HG03064 (cell line): ENCODE results near the gene KRTAP4-6.
"Not testable (repeated sequence)": the region's sequence is repeated elsewhere in the genome, so short reads cannot be mapped to it uniquely, and the experiment has no call there.

Source experiments
- ATAC-seq: cut with Tn5 transposase; IDR thresholded peaks from one replicate; pipeline ENCODE4 v1.9.1; 2021; ENCODE audit warnings: low read depth; ENCODE audit not compliant: unreplicated experiment

Gene KRTAP4-6

DNA sequence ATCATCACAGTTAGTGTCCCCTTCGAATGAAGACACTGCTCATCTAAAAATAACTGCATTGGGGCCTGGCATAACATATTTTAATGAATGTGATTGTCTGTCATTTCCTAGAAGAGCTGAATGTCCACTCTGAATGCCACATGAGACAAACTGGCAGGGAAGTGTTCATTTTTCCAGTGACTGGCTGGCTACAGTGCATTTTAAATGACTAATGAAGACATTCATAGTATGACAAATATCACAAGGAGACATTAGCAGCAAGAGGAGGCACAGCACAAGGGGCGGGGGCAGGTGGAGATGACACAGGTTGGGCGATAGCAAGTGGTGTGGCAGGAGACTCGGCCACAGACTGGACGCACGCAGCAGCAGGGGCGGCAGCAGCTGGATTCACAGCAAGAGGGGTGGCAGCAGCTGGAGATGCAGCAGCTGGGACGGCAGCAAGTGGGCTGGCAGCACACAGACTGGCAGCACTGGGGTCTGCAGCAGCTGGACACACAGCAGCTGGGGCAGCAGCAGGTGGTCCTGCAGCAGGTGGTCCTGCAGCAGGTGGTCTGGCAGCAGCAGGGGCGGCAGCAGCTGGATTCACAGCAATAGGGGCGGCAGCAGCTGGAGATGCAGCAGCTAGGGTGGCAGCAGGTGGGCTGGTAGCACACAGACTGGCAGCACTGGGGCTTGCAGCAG, 8.8 kb upstream of the KRTAP4-6 start:
- ATAC-seq: not testable (repeated sequence)

DNA sequence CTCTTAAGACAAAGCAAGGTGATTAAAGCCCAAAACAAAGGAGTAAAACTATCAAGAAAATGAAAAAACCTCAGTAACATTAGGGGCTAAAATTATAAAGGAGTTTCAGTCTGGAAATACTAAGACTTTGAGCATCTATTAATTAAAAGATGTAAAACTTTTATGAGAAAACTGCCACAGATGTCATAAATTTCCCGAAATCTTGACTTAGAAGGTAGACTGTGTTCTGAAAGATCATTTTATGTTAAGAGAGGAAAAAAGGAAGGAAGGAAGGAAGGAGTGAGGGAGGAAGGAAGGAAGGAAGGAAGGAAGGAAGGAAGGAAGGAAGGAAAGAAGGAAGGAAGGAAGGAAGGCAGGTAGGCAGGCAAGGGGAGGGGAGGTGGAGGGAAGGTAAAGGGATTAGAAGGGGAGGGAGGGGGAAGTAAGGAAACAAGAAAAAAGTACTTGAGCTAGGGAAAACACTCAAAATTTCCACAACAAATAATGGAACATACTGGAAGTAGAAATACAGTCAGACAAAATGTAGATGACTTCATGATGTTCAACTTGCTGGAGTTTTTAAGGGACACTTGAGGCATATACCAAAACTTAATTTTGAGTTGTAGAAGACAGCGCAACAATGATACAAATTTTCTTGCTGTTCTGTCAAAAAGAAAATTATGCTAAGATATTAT, 7.3 kb upstream of the KRTAP4-6 start:
- no peak for ATAC-seq

DNA sequence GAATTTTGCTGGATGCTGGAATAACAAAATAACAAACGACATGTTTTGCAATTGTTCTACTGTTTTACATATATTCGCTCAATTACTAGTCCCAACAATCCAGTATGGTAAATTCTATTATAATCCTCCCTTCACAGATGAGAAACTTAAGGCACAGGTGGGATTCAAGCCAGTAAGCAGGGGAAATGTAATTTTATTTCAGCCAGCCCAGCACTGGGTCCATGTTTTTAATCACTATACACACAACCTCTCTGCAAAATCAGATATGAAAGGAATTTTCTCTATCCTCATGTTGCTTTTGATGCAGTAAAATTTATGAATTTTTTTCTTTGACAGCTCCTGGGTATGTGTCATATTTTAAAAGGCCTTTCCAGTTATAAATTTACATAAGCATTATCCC, 4.9 kb upstream of the KRTAP4-6 start:
- no peak for ATAC-seq

DNA sequence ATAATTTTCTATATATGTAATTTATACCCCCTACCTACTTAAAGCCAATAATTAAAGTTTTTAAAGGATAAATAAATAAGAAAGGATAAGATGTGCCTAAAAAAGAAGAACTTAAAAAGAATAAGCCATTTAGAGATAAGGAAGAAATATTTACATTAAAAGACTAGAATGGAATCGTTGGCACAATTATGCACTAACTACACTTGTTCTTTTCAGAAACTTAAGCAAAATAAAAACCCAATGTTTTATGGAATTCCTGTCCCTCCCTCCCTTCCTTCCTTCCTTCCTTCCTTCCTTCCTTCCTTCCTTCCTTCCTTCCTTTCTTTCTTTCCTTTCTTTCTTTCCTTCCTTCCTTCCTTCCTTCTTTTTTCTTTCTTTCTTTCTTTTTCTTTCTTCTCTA, 4.5 kb upstream of the KRTAP4-6 start:
- no peak for ATAC-seq

DNA sequence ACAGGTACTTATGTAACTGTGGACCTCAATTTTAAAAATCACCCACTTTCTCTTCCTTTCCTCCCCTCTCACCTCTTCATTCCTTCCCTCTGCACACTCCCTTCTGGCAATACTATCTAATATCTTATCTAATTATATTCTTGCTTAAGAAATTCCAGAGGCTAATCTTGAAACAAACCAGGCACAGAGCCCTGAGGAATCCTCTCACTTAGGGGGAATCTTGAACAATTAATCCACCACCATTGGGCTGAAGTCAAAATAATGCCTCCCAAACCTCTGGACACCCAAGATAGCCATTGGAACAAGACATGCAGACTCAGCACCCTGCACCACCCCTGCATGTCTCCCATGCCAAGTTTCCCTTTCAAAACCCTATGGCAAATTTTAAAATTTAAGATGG, 1.0 kb upstream of the KRTAP4-6 start:
- ATAC-seq: no peak

DNA sequence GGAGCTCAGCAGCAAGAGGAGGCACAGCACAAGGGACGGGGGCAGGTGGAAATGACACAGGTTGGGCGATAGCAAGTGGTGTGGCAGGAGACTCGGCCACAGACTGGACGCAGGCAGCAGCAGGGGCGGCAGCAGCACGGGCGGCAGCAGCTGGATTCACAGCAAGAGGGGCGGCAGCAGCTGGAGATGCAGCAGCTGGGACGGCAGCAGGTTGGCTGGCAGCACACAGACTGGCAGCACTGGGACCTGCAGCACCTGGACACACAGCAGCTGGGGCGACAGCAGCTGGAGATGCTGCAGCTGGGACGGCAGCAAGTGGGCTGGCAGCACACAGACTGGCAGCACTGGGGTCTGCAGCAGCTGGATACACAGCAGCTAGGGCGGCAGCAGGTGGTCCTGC, 479 bp downstream of the KRTAP4-6 start:
- not testable (repeated sequence) for ATAC-seq

DNA sequence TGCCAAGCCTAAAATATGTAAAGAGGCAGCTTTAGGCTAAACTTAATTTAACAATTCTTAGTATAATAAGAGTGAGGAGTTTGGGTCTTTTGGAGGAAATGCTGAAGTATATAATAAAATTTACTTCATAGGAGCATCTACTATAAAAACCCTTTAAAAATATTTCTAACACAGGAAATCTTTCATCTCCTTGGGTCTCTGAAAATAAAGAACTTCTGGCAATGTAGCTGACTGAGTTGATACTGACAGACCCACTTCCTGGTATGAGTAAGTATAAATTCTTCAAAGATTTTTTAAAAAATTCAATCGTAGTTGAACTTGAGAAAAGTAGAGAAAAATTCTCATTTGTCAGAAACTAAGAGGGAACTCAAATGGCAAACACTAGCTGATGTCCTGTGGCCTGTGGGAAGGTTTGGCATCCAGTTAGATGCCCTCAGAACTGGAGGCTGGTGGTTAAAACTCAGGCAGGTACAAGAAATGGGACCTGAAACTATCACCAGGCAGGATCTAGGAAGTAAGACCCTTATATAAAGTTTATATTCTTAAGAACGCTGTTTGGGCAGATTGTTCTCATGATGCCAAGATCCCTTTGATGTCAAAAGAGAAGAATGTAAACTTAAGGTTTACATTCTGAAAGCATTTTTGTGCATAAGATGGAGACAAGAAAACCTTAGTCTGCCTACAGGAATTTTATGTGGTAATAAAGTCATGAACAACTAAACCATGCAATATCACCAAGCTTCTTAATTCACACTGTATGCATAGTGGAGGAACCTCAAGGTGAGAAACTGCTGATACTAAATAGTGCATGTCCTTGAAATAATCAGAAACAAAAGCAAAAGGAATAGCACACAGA, 6.2 kb downstream of the KRTAP4-6 start:
- ATAC-seq: no peak

DNA sequence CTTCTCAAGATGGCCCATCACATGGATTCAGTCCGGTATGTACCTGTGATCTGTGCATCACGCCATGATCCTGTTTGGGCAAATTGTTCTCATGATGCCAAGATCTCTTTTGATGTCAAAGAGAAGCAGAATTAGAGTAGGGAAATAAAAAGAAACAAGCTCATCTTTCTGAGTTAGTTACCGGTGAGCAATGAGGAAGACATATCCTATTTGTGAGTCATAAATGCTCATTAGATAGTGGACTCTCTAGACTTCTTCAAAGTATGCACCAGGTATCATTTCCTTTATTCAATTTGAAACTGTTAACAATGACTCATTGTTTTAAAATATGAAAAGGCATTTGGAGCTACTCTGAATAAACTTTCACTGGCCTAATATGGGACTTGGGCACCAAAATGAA, 8.4 kb downstream of the KRTAP4-6 start:
- no peak for ATAC-seq

DNA sequence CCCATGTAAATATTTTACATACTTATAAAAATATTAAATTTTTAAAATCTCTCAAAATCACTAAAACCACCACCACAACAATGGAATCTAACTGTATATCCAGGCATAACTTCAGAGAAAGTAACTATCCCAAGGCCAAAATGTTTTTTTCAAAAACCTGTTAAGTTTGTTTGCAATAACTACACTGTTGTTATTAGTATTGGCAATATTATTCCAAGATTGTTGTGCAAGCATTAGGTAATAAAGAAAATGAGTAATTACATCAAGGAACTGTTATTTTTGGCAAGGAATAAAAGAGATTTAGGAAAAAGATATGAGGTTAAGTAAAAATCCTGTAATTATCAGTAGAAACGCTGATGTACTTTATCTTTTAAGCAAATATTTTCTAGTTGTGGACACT, 13.0 kb downstream of the KRTAP4-6 start:
- no peak for ATAC-seq

DNA sequence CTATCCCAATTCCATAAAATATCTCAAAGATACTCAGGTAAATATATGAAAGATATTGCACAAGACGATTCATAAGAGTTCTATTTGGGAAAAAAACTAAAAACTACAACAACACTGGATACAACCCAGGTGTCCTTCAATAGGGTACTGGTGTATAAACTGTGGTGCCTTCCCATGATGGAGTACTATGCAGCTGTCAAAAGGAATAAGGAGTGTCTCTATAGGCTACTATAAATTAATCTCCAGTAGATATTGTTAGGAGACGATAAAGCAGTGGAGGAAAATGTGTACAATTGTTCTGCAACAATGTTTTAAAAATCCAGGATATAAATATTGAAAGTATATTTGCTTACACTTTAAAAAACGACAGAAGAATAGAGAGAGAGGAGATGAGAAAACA, 13.9 kb downstream of the KRTAP4-6 start:
- ATAC-seq: no peak

DNA sequence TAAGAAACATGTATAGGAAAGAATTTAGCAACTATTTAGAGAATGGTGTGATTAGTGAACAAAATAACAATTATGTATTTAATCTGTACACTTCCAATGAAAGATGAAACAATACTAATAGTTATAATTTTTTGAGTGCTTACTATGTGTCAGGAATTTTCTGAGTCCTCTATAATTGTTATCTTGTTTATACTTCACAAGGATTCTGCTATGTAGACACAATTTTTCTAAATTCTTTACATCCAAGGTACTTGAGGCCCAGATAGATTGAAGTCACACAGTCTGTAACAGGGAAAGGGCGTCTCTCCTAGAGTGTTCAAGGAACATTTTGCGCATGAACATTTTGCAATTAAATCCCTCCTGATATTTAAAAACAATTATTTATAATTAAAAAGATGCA, 15.3 kb downstream of the KRTAP4-6 start:
- no peak for ATAC-seq

DNA sequence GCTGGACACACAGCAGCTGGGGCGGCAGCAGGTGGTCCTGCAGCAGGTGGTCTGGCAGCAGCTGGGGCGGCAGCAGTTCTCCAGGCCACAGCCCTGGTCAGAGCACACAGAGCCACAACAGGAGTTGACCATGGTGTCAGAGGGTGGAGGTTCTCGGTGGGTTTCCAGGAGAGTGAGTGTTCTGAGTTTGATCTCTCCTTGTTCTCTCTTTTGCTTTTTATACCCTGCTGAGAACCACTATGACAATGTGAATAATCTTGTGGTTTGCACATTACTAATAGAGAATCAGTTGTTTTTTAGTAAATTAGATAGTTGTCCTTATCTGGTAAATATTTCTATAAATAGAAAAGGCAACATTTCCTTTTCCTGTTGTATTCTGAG, 16.4 kb downstream of the KRTAP4-6 start, which contains the start of gene KRTAP4-12:
Gene KRTAP4-12, minus strand, starts transcription at position 192 of the 381 bp plus-strand sequence. Its CDS starts 60 bp downstream, at position 132.
- ATAC-seq: not testable (repeated sequence)

DNA sequence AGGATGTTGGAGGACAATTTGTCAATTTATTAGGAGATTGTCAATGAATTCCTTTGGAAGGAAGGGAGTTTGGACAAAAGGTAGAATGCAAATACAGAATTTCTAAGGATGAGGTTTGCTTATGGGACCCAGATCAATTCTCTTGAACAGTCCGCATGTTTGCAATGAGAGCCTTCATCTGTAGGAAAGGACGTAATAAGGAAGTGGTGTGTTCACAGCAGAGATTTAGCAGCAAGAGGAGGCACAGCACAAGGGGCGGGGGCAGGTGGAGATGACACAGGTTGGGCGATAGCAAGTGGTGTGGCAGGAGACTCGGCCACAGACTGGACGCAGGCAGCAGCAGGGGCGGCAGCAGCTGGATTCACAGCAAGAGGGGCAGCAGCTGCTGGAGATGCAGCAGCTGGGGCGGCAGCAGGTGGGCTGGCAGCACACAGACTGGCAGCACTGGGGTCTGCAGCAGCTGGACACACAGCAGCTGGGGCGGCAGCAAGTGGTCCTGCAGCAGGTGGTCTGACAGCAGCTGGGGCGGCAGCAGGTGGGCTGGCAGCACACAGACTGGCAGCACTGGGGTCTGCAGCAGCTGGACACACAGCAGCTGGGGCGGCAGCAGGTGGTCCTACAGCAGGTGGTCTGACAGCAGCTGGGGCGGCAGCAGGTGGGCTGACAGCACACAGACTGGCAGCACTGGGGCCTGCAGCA, 16.9 kb downstream of the KRTAP4-6 start:
- ATAC-seq: not testable (repeated sequence)

DNA sequence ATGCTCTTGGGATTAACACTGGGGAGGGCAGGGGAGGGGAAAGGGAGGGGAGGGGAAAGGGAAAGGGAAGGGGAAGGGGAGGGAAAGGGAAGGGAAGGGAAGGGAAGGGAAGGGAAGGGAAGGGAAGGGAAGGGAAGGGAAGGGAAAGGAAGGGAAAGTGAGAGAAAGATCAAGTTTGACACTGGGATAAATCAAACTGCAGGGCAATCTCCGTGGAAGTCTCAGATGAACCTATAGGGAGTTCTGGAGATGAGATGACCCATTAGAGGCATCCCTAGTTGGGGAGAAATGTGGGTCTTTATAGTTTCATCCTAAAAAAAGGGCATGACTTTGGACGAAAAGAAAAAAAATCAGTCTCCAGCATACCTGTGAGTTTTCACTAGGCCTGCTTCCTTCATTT, 18.6 kb downstream of the KRTAP4-6 start:
- no peak for ATAC-seq

DNA sequence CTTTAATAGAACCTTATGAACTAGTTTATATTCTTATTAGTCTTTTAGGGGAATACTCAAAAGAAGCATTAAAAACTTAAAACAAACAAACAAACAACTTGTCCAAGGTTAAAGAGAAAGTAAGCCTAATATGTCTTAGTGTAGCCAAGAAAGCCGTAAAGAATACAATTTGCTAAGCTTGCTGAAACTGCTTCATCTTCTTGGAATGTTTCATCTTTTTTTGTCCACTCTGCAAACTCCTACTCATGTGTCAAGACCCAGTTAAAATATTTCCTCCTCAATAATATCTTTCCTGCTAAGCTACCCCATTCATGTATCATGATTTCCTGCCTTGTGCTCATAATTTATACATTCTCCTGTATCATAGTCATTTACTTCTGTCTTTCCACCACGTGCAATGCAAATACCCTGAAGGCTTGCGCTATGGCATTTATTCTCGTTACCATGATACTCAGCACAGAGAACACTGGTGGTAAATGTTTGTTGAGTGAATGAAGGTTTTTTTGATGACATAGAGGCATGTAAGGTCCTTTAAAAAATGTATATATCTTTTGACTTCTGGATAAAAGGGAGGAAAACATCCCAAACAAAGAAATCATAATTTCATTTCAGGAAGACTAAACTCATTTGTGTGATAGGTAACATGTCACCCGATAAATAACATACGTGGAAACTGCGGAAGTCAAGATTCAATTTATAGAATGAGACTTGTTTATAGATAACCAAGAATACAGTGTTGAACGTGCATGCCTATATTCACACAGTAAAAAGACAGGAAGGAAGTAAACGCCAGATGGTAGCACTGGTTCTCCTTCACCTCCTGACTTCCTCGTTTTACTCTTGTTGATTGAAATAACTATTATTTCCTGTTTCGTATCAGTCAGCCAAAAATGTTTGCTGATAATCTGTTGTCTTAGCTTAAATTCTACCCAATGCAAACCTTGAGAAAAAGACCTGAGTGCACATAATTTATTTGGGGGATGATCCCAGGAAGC, 20.4 kb downstream of the KRTAP4-6 start:
- ATAC-seq: not testable (repeated sequence)

DNA sequence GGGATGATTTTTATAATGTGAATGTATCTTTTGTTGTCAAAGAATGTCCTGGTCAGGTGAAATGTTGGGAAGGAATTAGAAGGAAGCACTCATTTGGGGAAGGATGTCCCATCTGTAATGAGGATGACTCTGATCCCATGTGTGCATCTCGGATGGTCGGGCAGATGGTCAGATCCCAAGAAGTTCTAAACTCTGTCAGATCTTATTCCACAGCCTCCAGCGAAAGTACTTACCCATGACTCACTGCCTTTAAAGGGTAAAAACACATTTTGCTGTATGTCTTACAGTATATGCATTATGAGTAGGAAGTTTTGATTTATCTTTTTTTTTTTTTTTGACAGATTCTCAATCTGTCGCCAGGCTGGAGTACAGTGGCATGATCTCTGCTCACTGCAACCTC, 21.6 kb downstream of the KRTAP4-6 start:
- no peak for ATAC-seq

DNA sequence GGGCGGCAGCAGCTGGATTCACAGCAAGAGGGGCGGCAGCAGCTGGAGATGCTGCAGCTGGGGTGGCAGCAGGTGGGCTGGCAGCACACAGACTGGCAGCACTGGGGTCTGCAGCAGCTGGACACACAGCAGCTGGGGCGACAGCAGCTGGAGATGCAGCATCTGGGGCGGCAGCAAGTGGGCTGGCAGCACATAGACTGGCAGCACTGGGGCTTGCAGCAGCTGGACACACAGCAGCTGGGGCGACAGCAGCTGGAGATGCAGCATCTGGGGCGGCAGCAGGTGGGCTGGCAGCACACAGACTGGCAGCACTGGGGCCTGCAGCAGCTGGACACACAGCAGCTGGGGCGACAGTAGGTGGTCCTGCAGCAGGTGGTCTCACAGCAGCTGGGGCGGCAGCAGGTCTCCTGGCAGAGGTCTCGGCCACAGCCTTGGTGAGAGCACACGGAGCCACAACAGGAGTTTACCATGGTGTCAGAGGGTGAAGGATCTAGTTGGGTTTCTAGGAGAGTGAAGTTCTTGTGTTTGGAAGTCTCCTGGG, 22.4 kb downstream of the KRTAP4-6 start, which contains the start of gene KRTAP4-11:
Gene KRTAP4-11, minus strand, starts transcription at position 528 of the 541 bp plus-strand sequence. Its CDS starts 58 bp downstream, at position 470.
- not testable (repeated sequence) for ATAC-seq

DNA sequence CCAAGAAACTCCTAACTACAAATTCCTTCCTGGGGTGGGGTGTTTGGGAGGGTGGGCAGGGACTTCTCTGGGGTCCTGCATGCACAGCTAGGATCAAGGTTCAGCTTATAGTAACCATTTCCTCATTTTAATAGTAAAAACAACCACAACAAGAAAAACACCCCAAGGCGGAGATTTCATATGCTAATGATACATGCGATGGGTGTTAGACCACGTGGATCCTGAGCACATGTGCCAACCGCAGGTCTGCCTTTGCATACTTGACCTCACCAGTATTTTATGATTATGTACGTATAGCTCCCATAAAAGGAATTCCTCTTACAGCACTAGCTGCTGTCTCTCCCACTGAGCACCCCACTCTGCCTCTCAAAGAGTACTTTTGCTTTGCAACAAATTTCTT, 24.0 kb downstream of the KRTAP4-6 start:
- ATAC-seq: no peak
